Neural progenitor cell (in vitro differentiated cells): ENCODE measurements around the gene CTAGE9. TPM values are rescaled to one million over a fixed set of nuclear protein-coding genes. Genes with fewer than 3 reads are reported as not detected.

Experiments used
- DNase-seq: peaks from one replicate; pipeline ENCODE4 v3.0.0-alpha.2; 2016; ENCODE audit warnings: low spot score
- H2AFZ ChIP-seq: fragments of 200-600 bp; sonication (generic); replicated peaks from 2 replicates; pipeline ENCODE4 v1.6.1; 2016; ENCODE audit warnings: antibody characterized with exemption
- H3F3A ChIP-seq: fragments of 200-600 bp; sonication (generic); 2 replicates; pipeline ENCODE4 v1.6.1; 2016; ENCODE audit warnings: antibody characterized with exemption, low read depth
- H3K27ac ChIP-seq: fragments of 200-600 bp; sonication (generic); 2 replicates; pipeline ENCODE4 v1.5.1; 2016; ENCODE audit warnings: mild to moderate bottlenecking
- H3K27me3 ChIP-seq: fragments of 200-600 bp; sonication (generic); 2 replicates; pipeline ENCODE4 v1.6.1; 2016; ENCODE audit warnings: mild to moderate bottlenecking, moderate library complexity
- H3K36me3 ChIP-seq: fragments of 200-600 bp; sonication (generic); 2 replicates; pipeline ENCODE4 v1.5.1; 2016
- H3K4me1 ChIP-seq: fragments of 200-600 bp; sonication (generic); 2 replicates; pipeline ENCODE4 v1.6.1; 2016; ENCODE audit warnings: mixed run types
- H3K4me2 ChIP-seq: fragments of 200-600 bp; sonication (generic); 2 replicates; pipeline ENCODE4 v1.6.1; 2016
- H3K4me3 ChIP-seq: fragments of 200-600 bp; sonication (generic); 2 replicates; pipeline ENCODE4 v1.5.1; 2016
- H3K79me2 ChIP-seq: fragments of 200-600 bp; sonication (generic); 2 replicates; pipeline ENCODE4 v1.6.1; 2016; ENCODE audit warnings: low read depth
- H3K9ac ChIP-seq: fragments of 200-600 bp; sonication (generic); 2 replicates; pipeline ENCODE4 v1.6.1; 2016
- H3K9me3 ChIP-seq: fragments of 200-600 bp; sonication (generic); 2 replicates; pipeline ENCODE4 v1.5.1; 2016; ENCODE audit warnings: low read depth
- H4K20me1 ChIP-seq: fragments of 200-600 bp; sonication (generic); 2 replicates; pipeline ENCODE4 v1.6.1; 2016; ENCODE audit warnings: low read depth
- H3K27ac Mint-ChIP-seq: 3 replicates; pipeline ENCODE4 v1.8.0; 2021; ENCODE audit warnings: mixed read lengths
- H3K27me3 Mint-ChIP-seq: 2 replicates; pipeline ENCODE4 v1.8.0; 2022; ENCODE audit warnings: low read depth, mild to moderate bottlenecking, inconsistent platforms, moderate library complexity, mixed read lengths; ENCODE audit not compliant: insufficient read depth
- H3K36me3 Mint-ChIP-seq: 3 replicates; pipeline ENCODE4 v1.8.0; 2021; ENCODE audit warnings: mixed read lengths
- H3K4me1 Mint-ChIP-seq: 3 replicates; pipeline ENCODE4 v1.8.0; 2021; ENCODE audit warnings: mixed read lengths
- H3K4me3 Mint-ChIP-seq: 3 replicates; pipeline ENCODE4 v1.8.0; 2021; ENCODE audit warnings: mild to moderate bottlenecking, moderate library complexity, mixed read lengths
- H3K9me3 Mint-ChIP-seq: 3 replicates; pipeline ENCODE4 v1.8.0; 2020; ENCODE audit warnings: mixed read lengths
- EZH2 ChIP-seq: fragments of 200-600 bp; sonication (generic); IDR thresholded peaks from 2 replicates; pipeline ENCODE4 v1.6.1; 2017; ENCODE audit warnings: antibody characterized with exemption, mild to moderate bottlenecking, moderate library complexity
- EZH2phosphoT487 ChIP-seq: fragments of 200-600 bp; sonication (generic); IDR thresholded peaks from 2 replicates; pipeline ENCODE4 v1.6.1; 2017; ENCODE audit warnings: antibody characterized with exemption
- total RNA-seq: library from RNA; depleted of rRNA; stranded (reverse); fragments of >200 nt; gene quantifications from 2 replicates; pipeline ENCODE4 v1.2.3, GENCODE V29; 2015; ENCODE audit warnings: low replicate concordance
- TF ChIP-seq, protein P1 (sequence below): fragments of 200-600 bp; sonication (generic); IDR thresholded peaks from 2 replicates; pipeline ENCODE4 v1.5.1; 2017; ENCODE audit warnings: antibody characterized with exemption, mild to moderate bottlenecking

Gene CTAGE9
- total RNA-seq, 1 donor from 2014 or later = not detected

- no peak overlapping the region for H3K4me3 ChIP-seq
- no peak overlapping the region for H3K9ac ChIP-seq
- no peaks in the 10 kb centered on the region for H3K27me3 ChIP-seq
- Mint-ChIP-seq H3K27ac (no peak overlapping the region), H3K4me1 (no peaks in the 10 kb centered on the region), H3K27me3 (no peaks in the 10 kb centered on the region), H3K9me3 (no peaks in the 10 kb centered on the region), H3K4me3 (no peak overlapping the region), H3K36me3 (no peaks in the 10 kb centered on the region)
- H3F3A ChIP-seq = no peaks in the 10 kb centered on the region
- H3K4me1 ChIP-seq = no peaks in the 10 kb centered on the region
- H2AFZ ChIP-seq = no peak overlapping the region
- H3K4me2 ChIP-seq = no peak overlapping the region
- no peaks in the 10 kb centered on the region for H3K36me3 ChIP-seq
- no peak for DNase-seq
- H3K27ac ChIP-seq = no peak overlapping the region
- no peaks in the 10 kb centered on the region for H3K79me2 ChIP-seq
- no peak for TF ChIP-seq EZH2
- TF ChIP-seq, protein P1, sequence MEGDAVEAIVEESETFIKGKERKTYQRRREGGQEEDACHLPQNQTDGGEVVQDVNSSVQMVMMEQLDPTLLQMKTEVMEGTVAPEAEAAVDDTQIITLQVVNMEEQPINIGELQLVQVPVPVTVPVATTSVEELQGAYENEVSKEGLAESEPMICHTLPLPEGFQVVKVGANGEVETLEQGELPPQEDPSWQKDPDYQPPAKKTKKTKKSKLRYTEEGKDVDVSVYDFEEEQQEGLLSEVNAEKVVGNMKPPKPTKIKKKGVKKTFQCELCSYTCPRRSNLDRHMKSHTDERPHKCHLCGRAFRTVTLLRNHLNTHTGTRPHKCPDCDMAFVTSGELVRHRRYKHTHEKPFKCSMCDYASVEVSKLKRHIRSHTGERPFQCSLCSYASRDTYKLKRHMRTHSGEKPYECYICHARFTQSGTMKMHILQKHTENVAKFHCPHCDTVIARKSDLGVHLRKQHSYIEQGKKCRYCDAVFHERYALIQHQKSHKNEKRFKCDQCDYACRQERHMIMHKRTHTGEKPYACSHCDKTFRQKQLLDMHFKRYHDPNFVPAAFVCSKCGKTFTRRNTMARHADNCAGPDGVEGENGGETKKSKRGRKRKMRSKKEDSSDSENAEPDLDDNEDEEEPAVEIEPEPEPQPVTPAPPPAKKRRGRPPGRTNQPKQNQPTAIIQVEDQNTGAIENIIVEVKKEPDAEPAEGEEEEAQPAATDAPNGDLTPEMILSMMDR = no peak
- no peak for TF ChIP-seq EZH2phosphoT487
- peaks cover 3% of the 10 kb centered on the region for H3K9me3 ChIP-seq
- no peaks in the 10 kb centered on the region for H4K20me1 ChIP-seq
These were observed 18.2 kb downstream of the CTAGE9 start for GRCh38 chr6:131692589-131692988.

DNA sequence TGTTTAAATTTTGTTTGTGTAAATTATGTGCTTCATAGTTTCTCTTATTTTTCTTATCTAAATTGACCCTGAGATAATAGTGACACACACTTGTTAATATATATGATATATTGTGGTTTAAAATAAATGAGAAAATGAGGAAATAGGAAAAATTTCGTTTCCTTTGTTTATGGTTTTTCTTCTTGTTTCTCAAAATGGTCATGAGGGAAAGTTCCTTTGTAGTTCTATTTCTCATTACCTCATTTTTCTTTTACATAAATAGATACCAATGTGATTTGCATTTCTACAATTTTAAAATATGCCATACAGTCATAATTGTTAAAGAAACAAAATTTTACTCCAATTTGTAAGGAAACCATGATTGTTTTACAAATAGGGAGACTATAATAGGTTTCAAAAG lies 18.8 kb downstream of the CTAGE9 start:
- Mint-ChIP-seq H3K27ac (no peak overlapping the region), H3K9me3 (no peaks in the 10 kb centered on the region), H3K36me3 (no peaks in the 10 kb centered on the region), H3K4me1 (no peaks in the 10 kb centered on the region), H3K4me3 (no peak overlapping the region), H3K27me3 (no peaks in the 10 kb centered on the region)
- no peak for TF ChIP-seq EZH2phosphoT487
- no peaks in the 10 kb centered on the region for H3K27me3 ChIP-seq
- H3K27ac ChIP-seq = no peak overlapping the region
- H3K9ac ChIP-seq = no peak overlapping the region
- H3K79me2 ChIP-seq = no peaks in the 10 kb centered on the region
- H3K9me3 ChIP-seq = peaks cover 3% of the 10 kb centered on the region
- no peaks in the 10 kb centered on the region for H3F3A ChIP-seq
- H4K20me1 ChIP-seq = no peaks in the 10 kb centered on the region
- H2AFZ ChIP-seq = no peak overlapping the region
- no peaks in the 10 kb centered on the region for H3K36me3 ChIP-seq
- H3K4me2 ChIP-seq = no peak overlapping the region
- no peak for DNase-seq
- H3K4me3 ChIP-seq = no peak overlapping the region
- no peaks in the 10 kb centered on the region for H3K4me1 ChIP-seq

GRCh38 chr6:131688286-131688685 lies 22.5 kb downstream of the CTAGE9 start:
- no peaks in the 10 kb centered on the region for H3K4me1 Mint-ChIP-seq
- H2AFZ ChIP-seq = no peak overlapping the region
- H3K36me3 ChIP-seq = no peaks in the 10 kb centered on the region
- H3K79me2 ChIP-seq = no peaks in the 10 kb centered on the region
- no peaks in the 10 kb centered on the region for H3F3A ChIP-seq
- no peaks in the 10 kb centered on the region for H3K36me3 Mint-ChIP-seq
- H3K4me2 ChIP-seq = no peak overlapping the region
- no peaks in the 10 kb centered on the region for H3K4me1 ChIP-seq
- H3K27ac ChIP-seq = no peak overlapping the region
- H3K4me3 Mint-ChIP-seq = no peak overlapping the region
- no peak overlapping the region for H3K27ac Mint-ChIP-seq
- no peak overlapping the region for H3K4me3 ChIP-seq
- peaks cover 3% of the 10 kb centered on the region for H3K9me3 ChIP-seq
- TF ChIP-seq EZH2phosphoT487 = no peak
- TF ChIP-seq, protein P1 = no peak
- no peak for TF ChIP-seq EZH2
- no peaks in the 10 kb centered on the region for H4K20me1 ChIP-seq
- H3K27me3 ChIP-seq = no peaks in the 10 kb centered on the region
- no peak for DNase-seq
- no peaks in the 10 kb centered on the region for H3K27me3 Mint-ChIP-seq
- no peak overlapping the region for H3K9ac ChIP-seq
- H3K9me3 Mint-ChIP-seq = no peaks in the 10 kb centered on the region

GRCh38 chr6:131687022-131687421 lies 23.8 kb downstream of the CTAGE9 start:
- peaks cover under 1% of the 10 kb centered on the region for H3K9me3 ChIP-seq
- H3K36me3 Mint-ChIP-seq = no peaks in the 10 kb centered on the region
- H3K9me3 Mint-ChIP-seq = no peaks in the 10 kb centered on the region
- TF ChIP-seq EZH2 (no peak), EZH2phosphoT487 (no peak)
- TF ChIP-seq, protein P1 = no peak
- no peak overlapping the region for H3K9ac ChIP-seq
- H4K20me1 ChIP-seq = no peaks in the 10 kb centered on the region
- H3K27me3 Mint-ChIP-seq = no peaks in the 10 kb centered on the region
- no peaks in the 10 kb centered on the region for H3F3A ChIP-seq
- no peak for DNase-seq
- H3K4me2 ChIP-seq = no peak overlapping the region
- H3K4me3 ChIP-seq = no peak overlapping the region
- no peak overlapping the region for H3K27ac ChIP-seq
- H2AFZ ChIP-seq = no peak overlapping the region
- no peaks in the 10 kb centered on the region for H3K27me3 ChIP-seq
- no peaks in the 10 kb centered on the region for H3K4me1 Mint-ChIP-seq
- no peaks in the 10 kb centered on the region for H3K36me3 ChIP-seq
- H3K4me3 Mint-ChIP-seq = no peak overlapping the region
- H3K4me1 ChIP-seq = no peaks in the 10 kb centered on the region
- H3K27ac Mint-ChIP-seq = no peak overlapping the region
- H3K79me2 ChIP-seq = no peaks in the 10 kb centered on the region
